ENCODE data around the gene UBE2Z.
"Not testable (repeated sequence)": the region's sequence is repeated elsewhere in the genome, so short reads cannot be mapped to it uniquely, and the experiment has no call there.

UBE2Z gene

DNA sequence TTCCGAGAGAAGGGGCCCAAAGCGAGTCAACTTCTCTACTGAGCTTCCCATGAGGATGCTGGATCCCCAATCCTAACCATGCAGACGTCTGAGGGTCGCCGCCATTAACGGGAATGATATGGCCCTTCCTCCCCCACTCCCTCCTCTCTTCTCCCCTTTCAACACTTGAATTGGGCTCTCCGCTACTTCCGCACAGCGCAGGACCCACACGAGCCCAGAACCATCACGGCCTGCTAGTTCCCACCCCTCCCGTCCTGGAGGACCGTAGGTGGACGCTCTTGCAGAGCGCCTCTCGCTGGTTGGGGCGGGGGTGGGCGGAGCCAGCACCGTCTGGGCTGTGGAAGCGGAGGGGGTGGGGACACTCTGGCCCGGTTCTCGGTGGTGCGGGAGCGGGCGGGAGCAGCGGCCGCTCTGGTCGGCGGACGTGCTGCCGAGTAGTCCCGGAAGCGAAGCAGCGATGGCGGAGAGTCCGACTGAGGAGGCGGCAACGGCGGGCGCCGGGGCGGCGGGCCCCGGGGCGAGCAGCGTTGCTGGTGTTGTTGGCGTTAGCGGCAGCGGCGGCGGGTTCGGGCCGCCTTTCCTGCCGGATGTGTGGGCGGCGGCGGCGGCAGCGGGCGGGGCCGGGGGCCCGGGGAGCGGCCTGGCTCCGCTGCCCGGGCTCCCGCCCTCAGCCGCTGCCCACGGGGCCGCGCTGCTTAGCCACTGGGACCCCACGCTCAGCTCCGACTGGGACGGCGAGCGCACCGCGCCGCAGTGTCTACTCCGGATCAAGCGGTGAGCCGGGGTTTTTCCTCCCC, at the start of gene UBE2Z:
UBE2Z (plus strand) TSS at position 361 of the 797 bp plus-strand sequence; CDS start at position 458, 97 bp downstream.
- DNase-seq, result peak; percentile 91

DNA sequence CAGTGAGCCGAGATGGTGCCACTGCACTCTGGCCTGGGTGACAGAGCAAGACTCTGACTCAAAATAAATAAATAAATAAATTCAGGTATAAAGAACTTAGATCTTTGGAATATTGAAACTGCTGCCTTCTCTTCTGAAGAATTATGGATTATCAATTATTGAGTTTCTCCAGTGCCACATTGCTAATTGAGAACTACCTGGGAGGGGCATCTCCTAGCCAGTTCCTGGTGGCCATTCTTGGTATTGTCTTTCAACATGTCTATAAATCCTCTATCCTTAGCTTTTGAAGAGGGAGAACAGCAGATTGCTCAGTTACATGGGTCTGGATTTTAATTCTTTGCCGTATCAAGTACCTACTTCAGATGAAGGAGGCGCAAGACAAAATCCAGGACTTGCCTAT, 48.2 kb upstream of the UBE2Z start:
- DNase-seq, result no peak

DNA sequence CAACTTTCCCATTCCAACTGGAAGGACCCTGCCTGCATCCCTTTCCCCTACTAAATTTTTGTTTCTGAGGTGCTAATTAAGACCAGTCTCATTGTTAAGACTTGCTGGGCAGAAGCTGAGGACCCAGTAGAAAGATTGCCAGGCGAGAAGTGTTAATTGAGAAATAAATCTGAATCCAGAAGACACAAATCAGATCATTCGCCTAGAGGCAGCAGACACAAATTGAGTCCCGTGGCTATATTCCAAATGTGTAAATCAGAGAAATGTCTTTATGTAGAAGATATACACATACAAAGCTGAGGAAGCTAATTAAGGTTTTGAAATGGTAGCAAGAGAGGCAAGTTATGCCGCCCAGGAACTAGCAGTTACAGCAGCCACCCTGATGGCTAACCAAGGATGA, 47.8 kb upstream of the UBE2Z start:
- DNase-seq, result no peak

GRCh38 chr17:48868916-48869500, 39.2 kb upstream of the UBE2Z start:
- DNase-seq, result no peak

GRCh38 chr17:48869821-48870318, 38.3 kb upstream of the UBE2Z start:
- no peak for DNase-seq

GRCh38 chr17:48871035-48871550, 37.1 kb upstream of the UBE2Z start:
- no peak for DNase-seq

DNA sequence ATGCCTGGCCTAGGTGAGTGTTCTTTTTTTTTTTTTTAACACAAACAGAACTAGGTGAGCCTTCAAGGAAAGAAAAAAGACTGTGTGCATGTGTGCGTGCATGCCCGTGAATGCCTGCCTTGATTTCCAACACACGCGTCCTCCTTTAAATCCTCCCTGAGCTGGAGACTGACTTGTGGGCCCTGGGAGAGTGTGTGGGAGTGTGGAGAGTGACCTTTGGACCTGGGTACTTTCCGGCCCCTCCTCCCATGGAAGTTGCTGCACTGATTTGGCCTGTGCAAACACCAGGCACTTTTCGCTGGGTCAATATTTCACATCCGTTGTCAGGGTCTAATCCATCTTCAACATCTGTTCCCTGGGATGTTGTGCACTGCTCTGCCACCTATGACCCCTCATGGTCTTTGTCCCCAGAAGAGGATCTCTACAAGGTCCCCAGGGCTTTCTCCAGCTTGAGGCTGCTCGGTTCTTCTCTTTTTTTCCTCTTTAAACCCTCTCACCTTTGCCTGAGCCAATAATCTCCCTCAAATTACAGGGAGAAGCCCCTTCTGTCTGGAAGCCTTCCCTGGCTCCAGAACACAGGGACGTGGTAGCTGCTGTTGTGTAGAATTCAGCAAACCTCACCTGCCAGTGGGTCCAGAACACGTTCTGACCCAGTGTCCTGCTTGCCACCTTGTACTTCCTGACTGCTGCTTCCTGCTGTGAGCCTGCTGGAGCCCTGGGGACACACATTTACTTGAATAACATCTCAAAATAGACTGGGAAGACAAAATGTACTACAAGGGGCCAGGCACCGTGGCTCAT, 36.5 kb upstream of the UBE2Z start:
- no peak for DNase-seq

GRCh38 chr17:48872409-48872808, 35.8 kb upstream of the UBE2Z start:
- not testable (repeated sequence) for DNase-seq

GRCh38 chr17:48873209-48873608, 35.0 kb upstream of the UBE2Z start:
- no peak for DNase-seq

- no peak for DNase-seq
Observed at GRCh38 chr17:48873696-48874443, 34.3 kb upstream of the UBE2Z start.

DNA sequence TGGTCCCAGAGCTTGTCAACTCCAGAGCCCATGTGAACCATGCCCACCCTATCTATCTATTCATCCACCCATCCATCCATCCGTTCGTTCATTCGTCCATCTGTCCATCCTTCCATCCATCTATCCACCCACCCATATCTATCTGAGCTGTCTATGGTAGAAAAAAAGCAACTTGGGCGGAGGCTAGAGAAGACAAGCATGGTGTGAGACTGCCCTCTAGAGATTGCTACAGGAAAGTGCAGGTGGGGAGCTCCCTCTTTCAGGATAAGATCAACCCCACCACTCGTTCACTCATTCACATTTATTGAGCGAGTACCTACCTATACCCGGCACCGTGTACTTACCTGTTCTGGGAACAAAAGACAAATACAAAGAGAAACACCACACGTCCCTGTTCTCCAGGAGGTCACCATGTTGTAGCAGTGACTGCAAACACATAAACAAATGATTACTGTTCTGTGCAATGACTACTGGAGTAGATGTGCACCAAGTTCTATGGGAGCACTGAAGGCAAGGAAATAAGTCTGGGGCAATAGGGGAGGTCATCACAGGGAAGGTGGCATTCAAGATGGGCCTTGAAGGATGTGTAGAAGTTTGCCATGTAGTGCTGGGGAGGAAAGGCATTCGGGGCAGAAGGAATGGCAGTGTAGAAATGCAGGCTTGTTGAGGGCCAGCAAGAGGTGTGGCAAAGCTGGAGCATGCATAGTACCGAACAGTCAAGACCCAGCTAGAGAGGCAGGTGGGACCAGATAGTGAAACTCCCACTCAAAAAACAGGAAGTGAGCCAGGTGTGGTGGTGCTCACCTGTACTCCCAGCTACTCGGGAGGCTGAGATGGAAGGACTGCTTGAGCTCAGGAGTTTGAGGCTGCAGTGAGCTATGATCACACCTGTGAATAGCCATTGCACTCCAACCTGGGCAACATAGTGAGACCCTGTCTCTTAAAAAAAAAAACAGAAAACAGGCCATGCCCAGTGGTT, 29.0 kb upstream of the UBE2Z start:
- DNase-seq, result peak; percentile 43

DNA sequence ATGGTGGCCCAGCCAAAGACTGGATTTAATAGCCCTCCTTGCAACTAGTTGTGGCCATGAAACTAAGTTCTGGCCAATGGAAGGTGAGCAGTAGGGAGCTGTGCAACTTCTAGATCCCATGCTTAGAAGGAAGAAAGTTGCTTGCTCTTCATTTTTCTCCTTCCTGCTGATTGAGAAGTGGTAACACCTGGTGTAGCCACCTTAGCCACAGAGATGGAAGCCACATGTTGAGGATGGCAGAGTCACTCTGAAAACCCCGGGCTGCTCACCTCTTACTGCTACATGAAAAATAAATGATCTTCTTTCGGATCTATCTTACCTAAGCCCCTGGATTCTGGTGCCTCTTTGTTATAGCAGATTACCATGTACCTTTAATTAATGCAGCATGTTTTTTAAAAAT, 25.9 kb upstream of the UBE2Z start:
- DNase-seq, result no peak

DNA sequence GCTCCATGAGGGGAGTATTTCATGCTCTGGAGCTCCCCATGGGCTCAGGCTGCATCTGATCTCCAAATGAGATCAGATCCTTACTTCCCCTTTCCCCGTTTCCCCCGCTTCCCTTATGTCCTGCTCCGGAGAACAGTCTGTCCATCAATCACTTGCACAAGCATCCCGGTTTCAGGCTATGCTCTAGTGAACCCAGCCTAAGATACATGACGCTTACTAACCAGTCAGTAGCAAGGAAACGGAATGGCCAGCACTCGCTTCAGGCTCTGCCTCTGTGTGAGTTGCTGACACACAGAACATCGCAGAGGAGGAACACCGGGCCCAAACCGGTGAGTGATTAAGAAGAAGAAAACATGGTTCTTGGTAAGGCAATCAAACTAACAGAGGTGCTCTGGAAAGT, 25.0 kb upstream of the UBE2Z start:
- DNase-seq, result no peak

DNA sequence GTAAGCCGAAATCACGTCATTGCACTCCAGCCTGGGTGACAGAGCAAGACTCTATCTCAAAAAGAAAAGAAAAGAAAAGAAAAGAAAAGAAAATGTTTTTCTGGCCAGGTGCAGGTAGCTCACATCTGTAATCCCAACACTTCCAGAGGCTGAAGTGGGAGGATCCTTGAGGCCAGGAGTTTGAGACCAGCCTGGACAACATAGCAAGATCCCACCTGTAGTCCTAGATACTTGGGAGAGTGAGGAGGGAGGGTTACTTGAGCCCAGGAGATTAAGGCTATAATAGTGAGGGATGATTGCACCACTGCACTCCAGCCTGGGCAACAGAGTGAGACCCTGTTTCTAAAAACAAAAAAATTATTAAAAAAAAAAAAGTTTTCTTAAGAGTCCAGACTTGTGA, 18.1 kb upstream of the UBE2Z start:
- no peak for DNase-seq

DNA sequence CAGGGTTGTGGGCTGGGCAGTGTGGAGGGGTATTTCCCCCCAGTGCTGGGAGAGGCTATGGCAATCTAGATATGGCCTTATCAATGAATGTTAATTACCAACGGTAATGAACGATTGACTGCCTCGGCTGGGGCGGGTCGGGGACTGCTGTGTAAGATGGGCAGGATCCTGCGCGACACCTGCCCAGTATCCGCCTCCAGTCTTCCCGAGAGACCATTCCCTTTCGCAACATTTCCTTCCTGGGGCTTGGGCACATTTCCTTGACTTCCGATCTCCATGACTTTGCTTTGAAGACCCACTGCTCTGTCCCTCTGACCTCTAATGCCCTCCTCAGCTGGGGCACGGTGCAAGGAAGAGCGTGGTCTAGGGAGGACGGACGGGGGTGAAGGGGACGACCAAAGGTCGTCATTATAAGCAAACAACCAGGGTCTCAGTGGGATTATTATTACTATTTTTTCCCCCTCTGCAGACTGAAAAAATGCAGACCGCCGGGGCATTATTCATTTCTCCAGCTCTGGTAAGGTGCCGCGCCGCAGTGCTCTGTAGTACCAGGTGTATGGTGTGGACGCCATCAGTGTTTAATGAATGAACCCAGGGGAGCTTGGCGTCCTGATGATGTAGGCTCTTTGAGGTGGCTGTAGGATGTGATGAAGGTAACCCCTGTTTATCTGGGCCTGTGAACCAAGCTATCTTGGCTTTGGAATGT, 15.1 kb upstream of the UBE2Z start:
- no peak for DNase-seq

DNA sequence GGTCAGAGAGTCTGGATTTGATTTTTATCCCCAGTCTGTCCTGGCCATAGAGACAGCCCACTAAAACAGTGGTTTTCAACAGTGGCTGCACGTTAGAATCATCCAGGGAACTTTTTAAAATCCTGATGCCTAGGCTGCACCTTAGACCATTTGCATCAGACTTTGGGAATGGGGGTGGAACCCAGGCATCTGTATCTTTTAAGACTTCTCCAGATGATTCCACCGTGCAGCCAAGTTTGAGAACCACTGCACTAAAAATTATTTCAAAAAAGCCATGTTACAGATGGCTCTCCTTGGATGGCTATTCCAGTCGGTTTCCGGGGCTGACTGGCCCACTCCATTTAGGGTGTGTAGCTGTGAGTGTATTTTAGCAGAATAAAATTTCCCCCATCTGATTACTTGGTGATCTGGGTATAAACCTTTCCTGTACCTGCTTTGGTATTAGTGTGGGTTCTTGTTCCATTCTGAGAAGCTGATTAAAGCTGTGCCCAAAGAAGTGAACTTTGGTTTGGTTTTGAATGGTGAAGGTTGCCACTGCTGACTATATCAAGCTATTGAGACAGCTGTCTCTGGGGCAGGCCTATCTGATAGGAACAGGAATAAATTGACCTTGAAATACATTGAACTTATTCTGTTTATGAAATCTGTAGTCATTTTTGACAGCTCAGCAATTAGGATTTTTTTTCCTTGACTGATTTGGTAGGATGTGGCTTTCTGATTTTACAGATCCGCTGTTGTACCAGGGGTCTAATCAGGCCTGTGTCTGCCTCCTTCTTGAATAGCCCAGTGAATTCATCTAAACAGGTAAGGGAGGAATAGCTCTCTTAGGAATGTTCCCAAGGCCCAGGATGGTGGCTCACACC, 14.3 kb upstream of the UBE2Z start:
- DNase-seq, result no peak

DNA sequence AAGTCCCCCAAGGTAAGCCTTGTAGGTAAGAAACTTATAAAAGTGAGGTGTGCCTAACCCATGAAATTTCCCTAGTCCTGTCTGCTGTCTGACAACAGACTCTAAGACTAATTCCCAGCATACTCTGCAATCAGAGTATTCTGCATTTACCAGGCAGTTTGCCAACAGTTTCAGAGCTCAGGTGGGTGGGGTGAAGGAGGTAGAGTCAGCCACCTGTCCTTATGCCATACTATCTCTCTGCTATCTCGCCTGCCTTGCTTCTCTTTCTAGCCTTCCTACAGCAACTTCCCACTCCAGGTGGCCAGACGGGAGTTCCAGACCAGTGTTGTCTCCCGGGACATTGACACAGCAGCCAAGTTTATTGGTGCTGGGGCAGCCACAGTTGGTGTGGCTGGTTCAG, 13.3 kb upstream of the UBE2Z start:
- DNase-seq, result no peak

- DNase-seq, result no peak
Observed at GRCh38 chr17:48901241-48901640, 7.0 kb upstream of the UBE2Z start.

DNA sequence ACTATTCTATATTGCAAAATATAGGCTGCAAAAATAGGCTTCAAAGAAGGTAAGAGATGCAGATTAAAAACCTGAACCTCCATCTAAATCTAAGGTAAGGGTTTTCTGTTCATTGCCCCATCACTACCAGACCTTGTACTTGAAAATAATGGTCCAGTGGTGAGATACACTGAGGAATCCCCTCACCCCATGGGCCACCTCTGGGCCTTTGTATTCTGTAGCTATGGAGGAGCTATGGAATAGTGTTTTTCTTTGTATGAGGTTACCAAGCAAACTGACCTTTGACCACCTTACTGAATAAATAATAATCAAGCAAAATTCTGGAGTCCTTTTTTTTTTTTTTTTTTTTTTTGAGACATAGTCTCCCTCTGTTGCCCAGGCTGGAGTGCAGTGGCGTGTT, 4.8 kb upstream of the UBE2Z start:
- no peak for DNase-seq

GRCh38 chr17:48904428-48904827, 3.8 kb upstream of the UBE2Z start:
- DNase-seq, result no peak

All from stimulated activated CD4-positive, alpha-beta T cell treated with anti-CD3 and anti-CD28 coated beads, Interleukin-1b, Interleukin-23, amount 100 ng/mL, for 48 hours (primary cell).